Measurements from ENCODE around the gene TSC2.

DNA sequence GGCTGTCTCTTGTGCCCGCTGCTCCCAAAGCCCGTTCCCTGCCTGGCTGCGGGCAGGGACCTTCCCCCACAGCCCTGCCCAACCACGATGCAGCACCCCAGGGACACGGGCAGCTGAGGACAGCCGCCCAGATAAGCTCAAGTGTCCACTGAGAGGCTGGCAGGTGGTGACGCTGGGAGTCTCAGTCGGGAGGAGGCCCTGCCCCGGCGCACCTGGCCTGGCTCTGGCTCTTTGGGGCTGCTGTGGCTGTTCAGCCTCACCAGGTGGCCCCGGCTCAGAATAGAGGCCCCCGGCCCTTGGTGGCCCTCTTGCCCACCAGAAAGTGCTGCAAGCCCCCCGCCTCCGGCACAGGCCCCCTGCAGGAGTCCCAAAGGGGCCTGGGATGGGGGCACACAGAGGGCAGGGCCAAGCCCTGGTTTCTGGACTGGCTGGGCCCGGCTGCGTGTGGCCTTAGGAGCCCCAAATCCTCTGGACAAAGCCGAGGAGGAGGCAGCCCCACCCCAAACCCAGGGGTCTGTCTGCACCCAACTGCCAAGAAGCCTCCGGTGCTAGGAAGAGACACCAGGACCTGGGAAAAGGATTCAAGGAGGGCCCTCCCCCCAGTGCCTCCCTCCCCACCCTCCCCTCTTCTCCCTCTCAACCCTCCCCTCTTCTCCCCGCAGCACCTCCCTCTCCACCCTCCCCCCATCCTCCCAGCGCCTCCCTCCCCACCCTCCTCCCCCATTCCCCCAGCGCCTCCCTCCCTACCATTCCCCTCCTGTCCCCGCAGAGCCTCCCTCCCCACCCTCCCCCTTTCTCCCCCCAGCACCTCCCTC, 5.4 kb upstream of the TSC2 start:
- TF ChIP-seq, protein P1, sequence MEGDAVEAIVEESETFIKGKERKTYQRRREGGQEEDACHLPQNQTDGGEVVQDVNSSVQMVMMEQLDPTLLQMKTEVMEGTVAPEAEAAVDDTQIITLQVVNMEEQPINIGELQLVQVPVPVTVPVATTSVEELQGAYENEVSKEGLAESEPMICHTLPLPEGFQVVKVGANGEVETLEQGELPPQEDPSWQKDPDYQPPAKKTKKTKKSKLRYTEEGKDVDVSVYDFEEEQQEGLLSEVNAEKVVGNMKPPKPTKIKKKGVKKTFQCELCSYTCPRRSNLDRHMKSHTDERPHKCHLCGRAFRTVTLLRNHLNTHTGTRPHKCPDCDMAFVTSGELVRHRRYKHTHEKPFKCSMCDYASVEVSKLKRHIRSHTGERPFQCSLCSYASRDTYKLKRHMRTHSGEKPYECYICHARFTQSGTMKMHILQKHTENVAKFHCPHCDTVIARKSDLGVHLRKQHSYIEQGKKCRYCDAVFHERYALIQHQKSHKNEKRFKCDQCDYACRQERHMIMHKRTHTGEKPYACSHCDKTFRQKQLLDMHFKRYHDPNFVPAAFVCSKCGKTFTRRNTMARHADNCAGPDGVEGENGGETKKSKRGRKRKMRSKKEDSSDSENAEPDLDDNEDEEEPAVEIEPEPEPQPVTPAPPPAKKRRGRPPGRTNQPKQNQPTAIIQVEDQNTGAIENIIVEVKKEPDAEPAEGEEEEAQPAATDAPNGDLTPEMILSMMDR (IDR thresholded peaks at IDR 0.05 in 2 of 3, conservative IDR thresholded peaks at IDR 0.05 in 1 of 3; ENCODE audit: insufficient read depth in 2 of 3, low read depth in 1 of 3, low read length in 3 of 3) = no peak
- no peak for TF ChIP-seq NFIC (IDR thresholded peaks at IDR 0.05)
- no peak for TF ChIP-seq ZFP30 (CRISPR knock-in tag; IDR thresholded peaks at IDR 0.05; ENCODE audit: borderline replicate concordance)
- no peak for TF ChIP-seq MBD2 (IDR thresholded peaks at IDR 0.05; ENCODE audit: borderline replicate concordance, low read depth)
- TF ChIP-seq, protein P2, sequence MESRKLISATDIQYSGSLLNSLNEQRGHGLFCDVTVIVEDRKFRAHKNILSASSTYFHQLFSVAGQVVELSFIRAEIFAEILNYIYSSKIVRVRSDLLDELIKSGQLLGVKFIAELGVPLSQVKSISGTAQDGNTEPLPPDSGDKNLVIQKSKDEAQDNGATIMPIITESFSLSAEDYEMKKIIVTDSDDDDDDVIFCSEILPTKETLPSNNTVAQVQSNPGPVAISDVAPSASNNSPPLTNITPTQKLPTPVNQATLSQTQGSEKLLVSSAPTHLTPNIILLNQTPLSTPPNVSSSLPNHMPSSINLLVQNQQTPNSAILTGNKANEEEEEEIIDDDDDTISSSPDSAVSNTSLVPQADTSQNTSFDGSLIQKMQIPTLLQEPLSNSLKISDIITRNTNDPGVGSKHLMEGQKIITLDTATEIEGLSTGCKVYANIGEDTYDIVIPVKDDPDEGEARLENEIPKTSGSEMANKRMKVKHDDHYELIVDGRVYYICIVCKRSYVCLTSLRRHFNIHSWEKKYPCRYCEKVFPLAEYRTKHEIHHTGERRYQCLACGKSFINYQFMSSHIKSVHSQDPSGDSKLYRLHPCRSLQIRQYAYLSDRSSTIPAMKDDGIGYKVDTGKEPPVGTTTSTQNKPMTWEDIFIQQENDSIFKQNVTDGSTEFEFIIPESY (CRISPR knock-in tag; IDR thresholded peaks at IDR 0.05) = no peak
- TF ChIP-seq HMGXB4 (CRISPR knock-in tag; IDR thresholded peaks at IDR 0.05) = no peak

All from K562 (cell line).